Measurements from ENCODE around the gene OR1L8.
"Not testable (repeated sequence)": the region's sequence is repeated elsewhere in the genome, so short reads cannot be mapped to it uniquely, and the experiment has no call there.

OR1L8 gene

DNA sequence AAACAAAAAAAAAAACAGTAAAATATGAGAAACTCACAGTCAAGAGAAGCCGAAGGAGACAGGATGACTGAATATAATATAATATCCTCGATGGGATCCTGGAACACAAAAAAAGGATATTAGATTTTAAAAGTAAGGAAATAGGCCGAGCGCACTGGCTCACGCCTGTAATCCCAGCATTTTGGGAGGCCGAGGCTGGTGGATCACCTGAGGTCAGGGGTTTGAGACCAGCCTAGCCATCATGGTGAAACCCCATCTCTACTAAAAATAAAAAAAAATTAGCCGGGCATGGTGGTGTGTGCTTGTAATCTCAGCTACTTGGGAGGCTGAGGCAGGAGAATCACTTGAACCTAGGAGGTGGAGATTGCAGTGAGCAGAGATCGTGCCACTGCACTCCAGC lies at the start of gene OR1L8:
Gene OR1L8 (minus strand): TSS at position 101 of the 400 bp plus-strand sequence. CDS start 14,907 bp downstream, outside the sequence.
- DNase-seq: not testable (repeated sequence)

GRCh38 chr9:122619996-122620395 lies 36.8 kb upstream of the OR1L8 start:
- no peak for DNase-seq

DNA sequence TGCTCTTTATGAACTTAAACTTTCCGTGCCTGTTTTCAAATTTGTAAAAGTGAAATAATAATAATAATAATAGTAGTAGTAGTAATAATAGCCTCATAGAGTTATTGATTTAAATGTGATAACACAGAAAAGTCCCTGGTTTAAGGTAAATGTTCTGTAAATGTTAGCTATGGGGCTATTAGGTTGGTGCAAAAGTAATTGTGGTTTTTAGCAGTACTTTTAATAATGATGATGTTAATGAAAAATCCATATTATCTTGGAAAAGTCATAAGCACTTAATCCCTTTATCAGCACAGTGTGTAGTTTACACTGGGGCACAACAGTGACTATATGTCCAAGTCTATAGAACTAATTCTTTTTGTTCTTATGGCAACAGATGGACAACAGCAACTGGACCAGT lies 31.2 kb upstream of the OR1L8 start, which contains the start of gene OR1Q1:
Gene OR1Q1 (plus strand): TSS at position 377 of the 400 bp plus-strand sequence. CDS start 0 bp downstream, at position 377.
- no peak for DNase-seq

- no peak for DNase-seq
Observed at GRCh38 chr9:122609804-122610203, 26.6 kb upstream of the OR1L8 start.

DNA sequence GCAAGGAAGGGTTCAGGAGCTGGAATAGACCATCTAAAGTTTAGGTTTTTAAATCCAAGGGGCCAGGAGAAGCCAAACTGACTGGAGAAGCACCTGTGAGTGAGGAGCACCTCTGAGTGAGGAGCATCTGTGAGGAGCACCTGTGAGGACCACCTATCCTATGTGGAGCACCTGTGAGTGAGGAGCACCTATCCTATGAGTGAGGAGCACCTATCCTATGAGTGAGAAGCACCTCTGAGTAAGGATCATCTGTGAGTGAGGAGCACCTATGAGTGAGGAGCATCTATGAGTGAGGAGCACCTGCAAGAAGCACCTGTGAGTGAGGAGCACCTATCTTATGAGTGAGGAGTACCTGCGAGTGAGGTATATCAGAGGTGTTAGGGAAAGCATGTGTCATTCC lies 23.4 kb upstream of the OR1L8 start:
- DNase-seq: no peak

GRCh38 chr9:122605691-122606090 lies 22.5 kb upstream of the OR1L8 start:
- no peak for DNase-seq

- no peak for DNase-seq
Observed at GRCh38 chr9:122580360-122580759, 2.8 kb downstream of the OR1L8 start.

DNA sequence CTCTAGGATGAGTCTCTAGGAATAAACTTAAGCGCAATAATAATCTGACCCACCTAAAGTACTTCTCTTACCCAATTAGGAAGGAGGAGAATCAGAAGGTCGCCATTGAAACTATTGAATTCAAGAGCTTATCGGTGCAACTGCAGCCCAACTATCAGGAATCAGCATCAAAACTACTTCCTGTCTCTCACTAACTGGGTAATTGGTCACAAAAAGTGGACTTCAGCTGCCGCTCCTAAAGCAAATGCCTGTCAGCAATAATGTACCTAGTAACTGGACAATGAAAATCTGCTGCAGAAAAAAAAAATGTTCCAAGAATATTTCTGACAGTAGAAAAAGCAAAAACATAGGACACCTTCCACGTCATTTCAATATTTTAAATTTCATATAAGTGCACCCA lies 3.3 kb downstream of the OR1L8 start:
- DNase-seq: no peak

DNA sequence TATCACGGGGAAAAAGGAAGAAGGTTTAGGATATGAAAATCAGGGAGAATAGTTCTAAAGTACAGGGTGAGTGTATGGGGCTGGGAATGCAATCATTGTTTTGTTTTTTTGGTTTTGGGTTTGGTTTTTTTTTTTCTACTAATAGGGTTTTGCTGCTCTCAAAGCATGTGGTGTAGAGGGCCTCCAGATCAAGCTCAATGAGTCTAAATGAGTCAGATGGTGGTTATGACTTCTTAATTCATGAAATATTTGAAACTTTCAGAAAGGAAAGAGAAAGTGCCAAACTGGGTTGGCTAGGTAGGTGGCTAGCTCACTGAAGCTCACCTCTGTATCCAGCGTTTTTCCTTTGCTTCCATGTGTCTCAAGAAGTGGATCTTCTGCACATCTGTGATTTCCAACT lies 10.7 kb downstream of the OR1L8 start:
- DNase-seq: no peak

- DNase-seq: no peak
Observed at GRCh38 chr9:122567901-122568300, 15.3 kb downstream of the OR1L8 start.

- no peak for DNase-seq
Observed at GRCh38 chr9:122562134-122562760, 20.9 kb downstream of the OR1L8 start.

GRCh38 chr9:122561446-122561845 lies 21.7 kb downstream of the OR1L8 start:
- DNase-seq: no peak

DNA sequence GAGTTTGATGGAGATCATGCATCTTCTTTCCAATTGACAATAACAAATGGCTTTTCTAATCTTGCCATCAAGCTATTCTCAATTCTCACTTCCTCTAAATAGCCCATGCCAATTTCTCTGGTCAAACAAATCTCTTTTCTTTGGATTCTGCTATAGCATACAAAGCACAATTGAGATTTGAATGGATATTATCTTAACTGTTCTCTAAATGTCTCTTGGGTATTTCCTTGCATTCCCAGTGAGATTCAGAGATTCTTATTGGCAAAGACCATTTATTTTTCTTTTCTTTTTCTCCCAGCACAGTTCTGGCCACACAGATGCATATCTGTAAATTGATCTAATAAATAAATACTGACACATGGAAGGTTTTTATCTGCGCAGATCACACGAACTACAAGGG lies 30.4 kb downstream of the OR1L8 start, which contains the start of gene OR1N2:
Gene OR1N2 (plus strand): TSS at position 301 of the 400 bp plus-strand sequence. CDS start 100 bp downstream, outside the sequence.
- DNase-seq: no peak

DNA sequence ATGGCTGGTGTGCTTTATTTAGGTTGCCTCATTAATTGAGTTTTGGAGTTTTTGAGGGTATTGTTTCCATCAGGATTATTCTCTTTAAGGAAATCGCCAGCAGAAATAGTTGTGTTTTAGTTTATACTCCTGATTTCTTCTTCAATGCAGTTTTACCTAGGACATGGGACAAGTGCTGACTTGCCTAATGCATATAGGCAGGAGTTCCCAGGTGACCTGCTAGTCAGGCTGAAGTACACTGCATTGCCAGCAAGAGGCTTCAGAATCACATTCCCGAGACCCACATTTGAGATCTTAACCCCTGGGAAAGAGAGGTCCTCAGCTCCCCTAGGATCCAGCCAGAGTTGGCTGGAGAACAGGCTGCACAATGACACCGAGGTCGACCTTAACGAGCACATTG lies 31.8 kb downstream of the OR1L8 start:
- DNase-seq: no peak

DNA sequence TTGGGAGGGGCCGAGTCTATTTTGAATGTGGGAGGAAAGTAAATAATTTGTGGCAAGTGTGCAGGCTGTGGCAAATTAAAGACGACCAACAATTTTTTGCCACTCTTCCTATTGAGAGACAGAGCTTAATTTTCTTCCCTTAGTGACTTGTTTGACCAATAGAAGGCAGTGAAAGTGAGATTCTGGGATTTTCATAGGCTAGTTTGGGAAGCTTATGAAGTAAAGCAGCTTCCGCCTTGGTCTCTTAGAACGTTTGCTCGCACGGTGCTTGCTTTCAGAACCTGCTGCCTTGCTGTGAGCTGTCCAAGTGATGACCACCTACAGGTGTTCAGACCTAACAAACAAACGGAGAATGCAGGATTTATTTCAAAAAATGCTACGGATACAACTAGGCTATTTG lies 37.0 kb downstream of the OR1L8 start:
- no peak for DNase-seq

DNA sequence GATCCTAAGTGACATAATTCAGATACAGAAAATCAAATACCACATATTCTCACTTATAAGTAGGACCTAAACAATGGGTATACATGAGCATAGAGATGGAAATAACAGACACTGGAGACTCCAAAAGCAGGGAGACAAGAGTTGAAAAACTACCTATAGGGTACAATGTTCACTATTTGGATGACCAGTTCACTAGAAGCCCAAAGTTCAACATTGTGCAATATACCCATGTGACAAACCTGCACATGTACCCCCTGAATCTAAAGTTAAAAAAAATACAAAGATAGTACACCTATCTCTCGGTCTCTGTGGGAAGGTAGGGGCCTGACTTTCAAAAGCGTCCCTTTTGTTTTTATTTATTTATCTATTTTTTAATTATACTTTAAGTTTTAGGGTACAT lies 44.4 kb downstream of the OR1L8 start:
- no peak for DNase-seq

- DNase-seq: not testable (repeated sequence)
Observed at GRCh38 chr9:122537066-122537465, 46.1 kb downstream of the OR1L8 start.

DNA sequence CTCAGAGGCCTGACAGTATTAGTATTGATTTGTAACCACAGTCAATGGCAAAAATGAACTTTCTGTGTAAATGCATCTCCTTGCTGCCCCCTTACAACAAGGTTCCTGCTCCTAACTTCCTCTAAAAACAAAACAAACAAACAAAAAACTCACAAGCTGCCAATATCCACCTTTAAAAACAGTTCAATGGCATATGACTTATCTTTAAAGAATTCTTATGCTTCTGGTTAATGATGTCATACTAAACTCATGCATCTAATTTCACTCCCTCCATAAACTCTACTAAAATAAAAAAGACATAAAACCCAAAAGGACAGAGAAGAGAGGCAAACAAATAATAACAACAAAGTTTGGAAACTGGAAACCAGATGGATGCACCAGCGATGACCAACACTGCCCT lies 47.0 kb downstream of the OR1L8 start:
- DNase-seq: no peak

DNA sequence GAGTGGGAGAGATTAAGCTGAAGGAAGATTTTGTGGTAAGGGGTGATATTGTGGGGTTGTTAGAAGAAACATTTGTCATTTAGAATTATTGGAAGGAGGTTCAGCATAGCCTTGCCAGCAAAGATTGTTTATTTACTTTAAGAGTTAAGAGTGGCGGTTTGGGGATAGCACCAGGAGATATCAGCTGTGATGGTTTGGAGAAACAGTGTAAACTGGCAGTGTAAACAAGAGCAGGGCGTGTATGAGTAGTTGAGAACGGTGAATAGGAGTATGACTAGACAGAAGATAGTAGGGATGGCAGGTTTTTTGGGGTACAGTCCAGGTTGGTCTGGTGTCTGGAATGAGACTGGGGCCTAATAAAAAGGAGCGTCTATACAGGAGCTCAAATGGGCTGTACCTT lies 52.0 kb downstream of the OR1L8 start:
- DNase-seq: not testable (repeated sequence)

DNA sequence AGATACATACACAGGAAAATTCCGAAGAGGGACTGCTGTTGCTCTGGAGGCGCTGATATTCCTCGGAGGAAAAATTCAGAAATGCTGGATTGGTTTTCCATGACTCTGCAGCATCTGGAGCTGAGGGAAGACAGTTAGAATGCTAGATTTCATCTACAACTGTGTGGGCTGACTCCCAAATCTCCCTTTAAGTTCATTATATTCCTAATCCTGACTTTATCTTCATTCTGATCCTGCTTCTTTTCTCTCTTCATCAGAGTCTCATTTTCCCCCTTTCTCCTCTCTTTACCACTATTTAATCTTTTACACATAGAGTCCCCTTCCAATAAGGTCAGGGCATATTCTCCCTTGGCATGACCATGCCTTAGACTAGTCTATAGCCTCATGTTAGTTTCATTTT lies 56.0 kb downstream of the OR1L8 start, which contains the start of gene OR1N1:
Gene OR1N1 (minus strand): TSS at position 101 of the 400 bp plus-strand sequence. CDS start 0 bp downstream, at position 101.
- no peak for DNase-seq

- no peak for DNase-seq
Observed at GRCh38 chr9:122526602-122527001, 56.6 kb downstream of the OR1L8 start.

GRCh38 chr9:122519376-122519775 lies 63.8 kb downstream of the OR1L8 start:
- DNase-seq: no peak

- DNase-seq: no peak
Observed at GRCh38 chr9:122518841-122519240, 64.3 kb downstream of the OR1L8 start, which contains the start of gene OR1J4. Gene OR1J4 (plus strand): TSS chr9:122519141. CDS start chr9:122519141, 0 bp downstream.

GRCh38 chr9:122518226-122518625 lies 65.0 kb downstream of the OR1L8 start:
- DNase-seq: no peak

Data from RPMI8226 (cell line).